GM18499 (cell line): ENCODE results near the gene MPZL3.
"Not testable (repeated sequence)": the region's sequence is repeated elsewhere in the genome, so short reads cannot be mapped to it uniquely, and the experiment has no call there.

Source experiments
- ATAC-seq: cut with Tn5 transposase; IDR thresholded peaks from one replicate; pipeline ENCODE4 v1.9.1; 2021; ENCODE audit warnings: moderate number of reproducible peaks; ENCODE audit not compliant: insufficient read depth, unreplicated experiment

MPZL3 gene

DNA sequence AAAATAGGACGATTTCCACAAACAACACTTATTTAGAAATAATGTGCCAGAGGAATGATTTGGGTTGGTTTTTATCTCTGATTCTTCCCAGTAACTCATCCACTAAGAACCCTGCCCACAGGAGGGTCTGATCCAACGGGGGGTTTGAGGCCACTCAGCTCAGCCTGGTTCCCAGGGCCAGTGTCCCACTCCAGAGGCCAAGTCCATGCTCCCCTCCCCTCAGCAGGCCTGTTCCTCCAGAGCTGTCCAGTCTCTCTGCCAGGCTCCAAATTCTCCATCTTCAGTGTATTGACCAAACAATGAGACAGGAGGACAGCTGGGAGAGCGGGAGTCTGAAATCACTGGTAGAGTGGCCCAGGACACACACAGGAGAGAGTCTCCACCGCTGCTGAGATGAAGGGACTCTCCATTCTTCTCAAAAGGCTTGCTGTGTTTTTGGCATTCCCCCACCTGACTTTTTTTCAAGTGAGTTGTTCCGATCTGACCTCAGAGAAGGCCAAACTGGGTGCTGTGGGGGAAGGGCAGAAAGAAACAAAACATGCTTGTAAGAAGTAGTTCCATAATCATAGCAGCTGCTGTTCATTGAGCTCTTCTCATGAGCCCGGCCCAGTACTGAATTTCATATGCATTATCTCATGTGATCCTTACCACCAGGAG lies 58.1 kb downstream of the MPZL3 start:
- no peak for ATAC-seq

GRCh38 chr11:118192817-118193216 lies 59.3 kb downstream of the MPZL3 start:
- not testable (repeated sequence) for ATAC-seq

DNA sequence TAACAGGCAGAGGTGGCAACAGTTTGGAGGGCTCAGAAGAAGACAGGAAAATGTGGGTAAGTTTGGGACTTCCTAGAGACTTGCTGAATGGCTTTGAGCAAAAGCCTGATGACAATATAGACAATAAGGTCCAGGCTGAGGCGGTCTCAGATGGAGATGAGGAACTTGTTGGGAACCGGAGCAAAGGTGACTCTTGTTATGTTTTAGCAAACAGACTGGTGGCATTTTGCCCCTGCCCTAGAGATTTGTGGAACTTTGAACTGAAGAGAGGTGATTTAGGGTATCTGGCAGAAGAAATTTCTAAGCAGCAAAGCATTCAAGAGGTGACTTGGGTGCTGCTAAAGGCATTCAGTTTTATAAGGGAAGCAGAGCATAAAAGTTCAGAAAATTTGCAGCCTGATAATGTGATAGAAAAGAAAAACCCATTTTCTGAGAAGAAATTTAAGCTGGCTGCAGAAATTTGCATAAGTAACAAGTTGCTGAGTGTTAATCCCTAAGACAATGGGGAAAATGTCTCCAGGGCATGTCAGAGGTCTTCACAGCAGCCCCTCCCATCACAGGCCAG lies 61.1 kb downstream of the MPZL3 start:
- ATAC-seq, result not testable (repeated sequence)

DNA sequence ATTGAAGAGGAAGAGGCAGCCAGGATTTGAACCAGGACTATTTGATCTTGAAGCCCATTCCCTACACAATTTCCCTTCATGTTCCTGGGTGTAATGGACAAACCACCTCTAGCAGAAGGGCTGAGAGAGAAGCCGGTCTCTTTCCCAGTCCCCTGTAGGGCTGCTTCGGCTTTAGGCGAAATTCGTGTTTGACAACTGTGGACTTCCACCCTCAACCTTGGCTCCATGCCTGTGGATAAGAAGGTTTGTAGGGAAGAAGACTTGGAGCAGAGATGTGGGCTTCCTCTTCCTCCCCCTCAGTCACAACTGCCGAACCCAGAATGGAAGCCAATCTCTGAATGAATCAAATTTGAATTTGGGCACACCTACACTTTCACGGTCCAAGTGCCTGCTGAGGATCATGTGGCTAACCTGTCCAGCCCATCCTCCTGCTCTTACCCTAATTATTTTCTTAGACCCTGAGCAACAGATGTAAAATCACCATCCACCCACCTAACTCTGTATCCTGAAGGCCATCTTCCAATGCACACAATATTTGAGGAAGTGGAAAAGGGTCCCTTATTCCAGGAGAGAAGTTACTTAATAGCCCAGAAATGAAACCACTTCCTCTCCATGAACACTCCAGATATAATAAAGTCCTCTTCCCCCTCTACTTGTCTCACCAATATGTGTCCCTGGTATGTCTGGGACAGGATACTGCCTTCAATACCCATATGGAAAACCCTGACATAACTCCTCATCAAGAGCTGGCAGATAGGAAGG lies 65.6 kb downstream of the MPZL3 start:
- no peak for ATAC-seq

DNA sequence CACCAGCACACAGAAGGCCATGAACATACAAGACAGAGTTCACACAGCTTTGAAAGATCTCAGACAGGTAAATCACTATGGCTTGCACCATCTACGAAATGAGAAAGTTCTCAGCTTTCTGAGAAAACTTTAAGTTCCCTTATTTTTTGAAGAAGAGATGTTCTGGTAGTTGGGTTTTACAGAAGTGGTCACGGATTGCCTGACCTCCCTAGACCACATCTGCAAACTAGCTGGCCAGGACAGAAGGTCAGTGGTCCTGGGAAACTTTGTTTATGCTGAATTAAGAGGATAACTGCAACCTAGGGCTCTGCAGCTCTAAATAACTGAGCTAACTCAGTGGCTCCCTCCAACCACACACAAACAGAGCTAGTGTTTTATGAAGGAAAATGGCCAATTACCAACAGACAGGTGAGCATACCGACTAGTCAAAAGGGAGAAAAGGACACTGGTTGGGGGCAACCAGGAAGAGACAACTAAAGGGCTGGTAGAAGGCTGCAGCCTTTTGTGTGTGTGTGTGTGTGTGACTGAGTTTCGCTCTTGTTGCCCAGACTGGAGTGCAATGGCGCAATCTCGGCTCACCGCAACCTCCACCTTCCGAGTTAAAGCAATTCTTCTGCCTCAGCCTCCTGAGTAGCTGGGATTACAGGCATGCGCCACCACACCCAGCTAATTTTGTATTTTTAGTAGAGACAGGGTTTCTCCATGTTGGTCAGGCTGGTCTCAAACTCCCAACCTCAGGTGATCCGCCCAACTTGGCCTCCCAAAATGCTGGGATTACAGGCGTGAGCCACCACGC lies 67.2 kb downstream of the MPZL3 start:
- no peak for ATAC-seq

DNA sequence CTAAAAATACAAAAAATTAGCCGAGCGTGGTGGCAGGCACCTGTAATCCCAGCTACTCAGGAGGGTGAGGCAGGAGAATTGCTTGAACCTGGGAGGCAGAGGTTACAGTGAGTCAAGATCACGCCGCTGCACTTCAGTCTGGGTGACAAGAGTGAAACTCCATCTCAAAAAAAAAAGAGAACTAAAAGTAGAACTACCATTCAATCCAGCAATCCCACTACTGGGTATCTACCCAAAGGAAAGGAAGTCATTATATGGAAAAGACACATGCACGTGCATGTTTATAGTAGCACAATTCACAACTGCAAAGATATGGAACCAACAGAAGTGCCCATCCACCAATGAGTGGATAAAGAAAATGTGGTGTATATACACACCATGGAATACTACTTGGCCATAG lies 68.5 kb downstream of the MPZL3 start:
- ATAC-seq, result not testable (repeated sequence)

DNA sequence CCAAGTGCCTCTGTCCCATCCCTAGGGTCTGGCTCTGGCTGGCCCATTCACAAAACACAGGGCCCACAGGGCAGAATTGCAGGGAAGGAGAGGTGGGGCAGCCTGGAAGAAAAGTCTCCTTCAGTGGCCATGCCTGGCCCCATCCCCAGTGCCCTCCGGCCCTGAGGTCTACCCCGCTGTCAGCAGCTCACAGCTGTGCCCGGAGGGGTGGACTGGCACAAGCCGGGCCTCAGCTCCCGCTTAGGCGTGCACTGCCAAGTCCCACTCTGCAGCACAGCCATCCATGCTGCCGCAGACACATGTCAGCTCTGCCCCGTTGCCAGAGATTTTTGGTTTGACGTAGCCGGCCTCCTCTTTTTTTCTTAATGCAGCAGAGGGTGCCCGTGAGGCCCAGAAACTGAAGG lies 71.9 kb downstream of the MPZL3 start:
- no peak for ATAC-seq

- no peak for ATAC-seq
Measured at GRCh38 chr11:118176778-118177134, 75.4 kb downstream of the MPZL3 start.
